GM12878 (cell line): Measurements from ENCODE around the gene LRWD1. TPM values are rescaled to one million over a fixed set of nuclear protein-coding genes. Genes with fewer than 3 reads are reported as not detected.

ENCODE experiments used
- ATAC-seq: fragments of 200-7000 bp; cut with Tn5 transposase; 3 replicates; pipeline ENCODE4 v1.9.1; 2020; ENCODE audit warnings: mild to moderate bottlenecking, moderate library complexity
- BruUV-seq: library from RNA; stranded (reverse); fragments of 400-500 nt; replicated peaks from 2 replicates; lab custom pipeline; 2021; lab: Mats Ljungman, UMichigan
- CTCF ChIA-PET: fragments of 300-600 bp; sonication (Branson Sonifier 250); formaldehyde crosslinking; extraction: SDS; loops from one replicate; lab custom pipeline; 2021; ENCODE audit warnings: inconsistent platforms; lab: Yijun Ruan, JAX
- POLR2A ChIA-PET: fragments of 350-600 bp; formaldehyde crosslinking; extraction: SDS; loops from one replicate; lab custom pipeline; 2021; ENCODE audit warnings: inconsistent platforms; lab: Charles Lee
- RAD21 ChIA-PET: fragments of 300-600 bp; sonication (Branson Sonifier 250); formaldehyde crosslinking; loops from one replicate; lab custom pipeline; 2023; ENCODE audit warnings: antibody characterized with exemption; ENCODE audit not compliant: unreplicated experiment; lab: Charles Lee
- SMC1A ChIA-PET: fragments of 300-600 bp; sonication (Branson Sonifier 250); formaldehyde crosslinking; loops from one replicate; lab custom pipeline; 2023; ENCODE audit not compliant: unreplicated experiment, uncharacterized antibody; lab: Charles Lee
- DNase-seq: peaks from one replicate; pipeline ENCODE4 v3.0.0-alpha.2; 2011; ENCODE audit warnings: low read depth, low spot score
- FAIRE-seq: peaks from 3 replicates; lab custom pipeline; 2011; peaks lifted over from hg19 to GRCh38; lab: Jason Lieb, UNC
- H2AFZ ChIP-seq: 2 replicates; pipeline ENCODE4 v1.6.0; 2011; ENCODE audit warnings: low read depth, low read length, control low read depth; ENCODE audit not compliant: control insufficient read depth
- H3K27ac ChIP-seq: 2 replicates; pipeline ENCODE4 v1.5.1; 2011; ENCODE audit warnings: control low read depth; ENCODE audit not compliant: control insufficient read depth, insufficient read depth
- H3K27me3 ChIP-seq, 2 experiments: replicated peaks in 1 of 2; 2 replicates each; pipeline versions ENCODE4 v1.6.0 to v1.6.1; 2011; ENCODE audit warnings: low read length in 1 of 2; ENCODE audit not compliant: control insufficient read depth in 2 of 2, insufficient read depth in 2 of 2
- H3K36me3 ChIP-seq, 2 experiments: 2 replicates each; pipeline ENCODE4 v1.5.1; 2011; ENCODE audit warnings: low read length in 1 of 2; ENCODE audit not compliant: control insufficient read depth in 2 of 2, insufficient read depth in 2 of 2
- H3K4me1 ChIP-seq: 2 replicates; pipeline ENCODE4 v1.6.1; 2011; ENCODE audit warnings: mild to moderate bottlenecking, low read length, moderate library complexity, mixed read lengths; ENCODE audit not compliant: control insufficient read depth, insufficient read depth
- H3K4me2 ChIP-seq: 2 replicates; pipeline ENCODE4 v1.6.0; 2011; ENCODE audit warnings: control low read depth; ENCODE audit not compliant: control insufficient read depth, insufficient read depth
- H3K4me3 ChIP-seq: fragments of 200-600 bp; sonication (generic); 2 replicates; pipeline ENCODE4 v1.5.1; 2016
- H3K79me2 ChIP-seq: 2 replicates; pipeline ENCODE4 v1.6.0; 2011; ENCODE audit warnings: low read length; ENCODE audit not compliant: control insufficient read depth, insufficient read depth
- H3K9ac ChIP-seq: 2 replicates; pipeline ENCODE4 v1.8.0; 2011; ENCODE audit warnings: low read length, control low read depth, mixed read lengths; ENCODE audit not compliant: control insufficient read depth, insufficient read depth
- H3K9me3 ChIP-seq: replicated peaks from 3 replicates; pipeline ENCODE4 v1.5.1; 2011; ENCODE audit warnings: mild to moderate bottlenecking, low read length; ENCODE audit not compliant: control insufficient read depth, insufficient read depth
- H4K20me1 ChIP-seq: 2 replicates; pipeline ENCODE4 v1.6.0; 2011; ENCODE audit not compliant: control insufficient read depth, insufficient read depth
- IKZF2 ChIP-seq, 2 experiments: fragments of 450-650 bp; IDR thresholded peaks; 2 replicates each; pipeline ENCODE4 v1.6.1; 2017; ENCODE audit warnings: mild to moderate bottlenecking in 2 of 2, moderate library complexity in 2 of 2
- PAX5 ChIP-seq: IDR thresholded peaks from 2 replicates; pipeline ENCODE4 v1.6.1; 2011; ENCODE audit warnings: low read depth, low read length, borderline replicate concordance
- WGBS: methylation state at CpG from one replicate; pipeline ENCODE4 v1.1.6; 2016; ENCODE audit warnings: low lambda C conversion rate; ENCODE audit not compliant: insufficient replicate concordance, insufficient coverage; ENCODE audit errors: missing lambda C conversion rate; 5-methylcytosine and 5-hydroxymethylcytosine counted together
- in situ Hi-C: fragments of 300-500 bp; cut with MboI; formaldehyde crosslinking; loops from 9 replicates; pipeline ENCODE4 v1.14.3; 2018; ENCODE audit warnings: mixed read lengths
- intact Hi-C: fragments of 100-400 bp; cut with micrococcal nuclease; formaldehyde crosslinking; loops from one replicate; pipeline ENCODE4 v1.14.2; 2022; ENCODE audit not compliant: unreplicated experiment
- polyA plus RNA-seq, 11 experiments: library from polyadenylated mRNA; depleted of rRNA in 4 of 11; unstranded in 6 of 11; stranded (reverse) in 5 of 11; fragments of >200 nt; fragmentation: Nextera tagmentation in 4 of 11; fragmentation: Illumina TruSeq in 1 of 11; extraction: Ambion mirVana in 4 of 11; extraction: Trizol in 1 of 11; gene quantifications; 1 replicate in 1 of 11; 2 replicates in 10 of 11; pipeline versions ENCODE4 v1.2.1 to v1.2.3, GENCODE V29; 2011 to 2016; ENCODE audit warnings: inconsistent platforms in 2 of 11, missing spikeins in 2 of 11, low read depth in 1 of 11
- total RNA-seq, 4 experiments: library from RNA; depleted of rRNA in 3 of 4; stranded (reverse); fragments of >200 nt in 3 of 4; fragmentation: Illumina TruSeq in 1 of 4; extraction: Trizol in 1 of 4; gene quantifications; 2 replicates each; pipeline versions ENCODE4 v1.2.1 to v1.2.3, GENCODE V29; 2013 to 2021
- TF ChIP-seq, protein P1 (sequence below): fragments of 450-650 bp; IDR thresholded peaks from 2 replicates; pipeline ENCODE4 v1.6.1; 2017; ENCODE audit warnings: mild to moderate bottlenecking, low read depth, inconsistent platforms; ENCODE audit not compliant: poor library complexity, severe bottlenecking
- TF ChIP-seq, protein P2 (sequence below): IDR thresholded peaks from 2 replicates; pipeline ENCODE4 v1.6.1; 2011; ENCODE audit warnings: borderline replicate concordance, low read depth, mild to moderate bottlenecking, moderate library complexity, mixed read lengths, low read length; ENCODE audit not compliant: insufficient read depth; ENCODE audit errors: extremely low read length
- TF ChIP-seq, protein P3 (sequence below): fragments of 450-650 bp; IDR thresholded peaks from 2 replicates; pipeline ENCODE4 v1.6.1; 2014; ENCODE audit warnings: mild to moderate bottlenecking

The LRWD1 gene
- total and polyA plus RNA-seq, 10 of the 15 experiments (the other 5 are each of a cell fraction or from before 2014, with no cell fraction given) = 0.40 to 64.4 (median 26.1) TPM

DNA sequence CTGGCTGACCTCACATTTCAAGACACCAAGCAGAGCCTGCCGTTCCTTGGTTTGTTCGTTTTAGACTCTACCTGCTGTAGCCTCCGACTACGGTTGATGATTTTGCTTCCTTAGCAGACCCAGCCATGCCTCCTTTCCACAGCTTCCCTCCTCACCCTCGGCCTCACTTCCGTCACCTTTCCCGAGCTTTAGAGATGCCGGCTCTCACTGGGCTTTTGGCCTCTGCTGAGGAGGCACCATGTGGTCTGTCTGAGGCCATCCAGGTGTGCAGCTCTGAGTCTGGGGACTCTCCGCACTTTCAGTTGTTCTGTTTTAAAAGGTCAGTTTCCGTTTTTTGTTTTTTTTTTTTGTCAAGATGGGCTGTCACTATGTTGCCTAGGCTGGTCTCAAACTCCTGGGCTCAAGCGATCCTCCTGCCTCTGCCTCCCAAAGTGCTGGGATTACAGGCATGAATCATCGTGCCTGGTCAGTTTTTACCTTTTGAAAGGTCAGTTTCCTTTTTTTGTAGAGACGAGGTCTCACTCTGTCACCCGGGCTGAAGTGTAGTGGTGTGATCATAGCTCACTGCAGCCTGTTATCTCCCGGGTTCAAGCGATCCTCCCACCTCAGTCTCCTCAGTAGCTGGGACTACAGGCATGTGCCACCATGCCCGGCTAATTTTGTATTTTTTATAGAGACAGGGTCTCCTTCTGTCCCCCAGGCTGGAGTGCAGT lies 19.7 kb upstream of the LRWD1 start (continued):
- TF ChIP-seq, protein P1, sequence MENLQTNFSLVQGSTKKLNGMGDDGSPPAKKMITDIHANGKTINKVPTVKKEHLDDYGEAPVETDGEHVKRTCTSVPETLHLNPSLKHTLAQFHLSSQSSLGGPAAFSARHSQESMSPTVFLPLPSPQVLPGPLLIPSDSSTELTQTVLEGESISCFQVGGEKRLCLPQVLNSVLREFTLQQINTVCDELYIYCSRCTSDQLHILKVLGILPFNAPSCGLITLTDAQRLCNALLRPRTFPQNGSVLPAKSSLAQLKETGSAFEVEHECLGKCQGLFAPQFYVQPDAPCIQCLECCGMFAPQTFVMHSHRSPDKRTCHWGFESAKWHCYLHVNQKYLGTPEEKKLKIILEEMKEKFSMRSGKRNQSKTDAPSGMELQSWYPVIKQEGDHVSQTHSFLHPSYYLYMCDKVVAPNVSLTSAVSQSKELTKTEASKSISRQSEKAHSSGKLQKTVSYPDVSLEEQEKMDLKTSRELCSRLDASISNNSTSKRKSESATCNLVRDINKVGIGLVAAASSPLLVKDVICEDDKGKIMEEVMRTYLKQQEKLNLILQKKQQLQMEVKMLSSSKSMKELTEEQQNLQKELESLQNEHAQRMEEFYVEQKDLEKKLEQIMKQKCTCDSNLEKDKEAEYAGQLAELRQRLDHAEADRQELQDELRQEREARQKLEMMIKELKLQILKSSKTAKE = peak; percentile 48
- TF ChIP-seq PAX5 = peak; percentile 42; the same call in 1 of the 2 replicates
- TF ChIP-seq, protein P2, sequence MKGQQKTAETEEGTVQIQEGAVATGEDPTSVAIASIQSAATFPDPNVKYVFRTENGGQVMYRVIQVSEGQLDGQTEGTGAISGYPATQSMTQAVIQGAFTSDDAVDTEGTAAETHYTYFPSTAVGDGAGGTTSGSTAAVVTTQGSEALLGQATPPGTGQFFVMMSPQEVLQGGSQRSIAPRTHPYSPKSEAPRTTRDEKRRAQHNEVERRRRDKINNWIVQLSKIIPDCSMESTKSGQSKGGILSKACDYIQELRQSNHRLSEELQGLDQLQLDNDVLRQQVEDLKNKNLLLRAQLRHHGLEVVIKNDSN = peak; percentile 43

DNA sequence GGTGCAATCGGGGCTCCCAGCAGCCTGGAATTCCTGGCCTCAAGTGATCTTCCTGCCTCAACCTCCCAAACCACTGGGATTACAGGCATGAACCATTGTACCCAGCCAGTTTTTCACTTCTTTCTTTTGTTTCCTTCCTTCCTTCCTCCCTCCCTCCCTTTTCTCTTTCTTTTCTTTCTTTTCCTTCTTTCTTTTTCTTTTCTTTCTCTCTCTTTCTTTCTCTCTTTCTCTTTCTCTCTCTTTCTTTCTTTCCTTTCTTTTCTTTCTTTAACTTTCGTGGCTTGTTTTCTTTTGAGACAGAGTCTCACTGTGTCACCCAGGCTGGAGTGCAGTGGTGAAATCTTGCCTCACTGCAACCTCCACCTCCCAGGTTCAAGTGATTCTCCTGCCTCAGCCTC lies 19.1 kb upstream of the LRWD1 start:
- ATAC-seq (no peak), DNase-seq (no peak), FAIRE-seq (no peak)
- intact Hi-C loops (loop anchor here (1.0 kb wide), 1 partner anchor 37 kb away; no protein-coding TSS in a partner anchor), in situ Hi-C loops (no loop called here)
- ChIA-PET CTCF (interaction anchor here (0.8 to 2.3 kb wide), 7 partner anchors 11 to 41 kb away, joined by 3 to 14 read pairs (median 8); no protein-coding TSS in a partner anchor), SMC1A (interaction anchor here (0.7 to 5.8 kb wide), 9 partner anchors 10 to 50 kb away, joined by 3 to 76 read pairs (median 11); partner anchors contain the start of genes ALKBH4 and PRKRIP1), RAD21 (interaction anchor here (1.0 to 9.0 kb wide), 8 partner anchors 13 to 49 kb away, joined by 3 to 115 read pairs (median 6); partner anchors contain the start of genes ORAI2 and PRKRIP1), POLR2A (interaction anchor here (0.7 to 9.7 kb wide), 6 partner anchors 15 to 41 kb away, joined by 3 to 210 read pairs (median 6); partner anchors contain the start of gene ORAI2)
- Histone ChIP-seq H3K4me1 (peaks cover 47% of the 10 kb centered on the region), H3K4me3 (no peak overlapping the region), H3K4me2 (peak overlapping the region; percentile 1; the same call in 1 of the 2 replicates), H3K27me3 (no peaks in the 10 kb centered on the region), H3K36me3 (peaks cover 10 to 22% of the 10 kb centered on the region in 2 experiments; a peak in 3 of 4 replicates), H3K9me3 (no peaks in the 10 kb centered on the region), H3K27ac (peak overlapping the region; percentile 81), H3K79me2 (peaks cover 7% of the 10 kb centered on the region), H4K20me1 (no peaks in the 10 kb centered on the region), H3K9ac (no peak overlapping the region), H2AFZ (no peak overlapping the region)
- 70% methylated on average over 2 of the region's 2 CpGs for WGBS
- BruUV-seq = no TSS peak
- TF ChIP-seq, protein P3, sequence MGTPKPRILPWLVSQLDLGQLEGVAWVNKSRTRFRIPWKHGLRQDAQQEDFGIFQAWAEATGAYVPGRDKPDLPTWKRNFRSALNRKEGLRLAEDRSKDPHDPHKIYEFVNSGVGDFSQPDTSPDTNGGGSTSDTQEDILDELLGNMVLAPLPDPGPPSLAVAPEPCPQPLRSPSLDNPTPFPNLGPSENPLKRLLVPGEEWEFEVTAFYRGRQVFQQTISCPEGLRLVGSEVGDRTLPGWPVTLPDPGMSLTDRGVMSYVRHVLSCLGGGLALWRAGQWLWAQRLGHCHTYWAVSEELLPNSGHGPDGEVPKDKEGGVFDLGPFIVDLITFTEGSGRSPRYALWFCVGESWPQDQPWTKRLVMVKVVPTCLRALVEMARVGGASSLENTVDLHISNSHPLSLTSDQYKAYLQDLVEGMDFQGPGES = no peak
- peak in 1 of 2 experiments; percentile 24; a peak in 1 of 4 replicates for TF ChIP-seq IKZF2 (IDR thresholded peaks at IDR 0.05)
